GM18502 (cell line): ENCODE results near the gene GRM4.

ENCODE experiments used
- ATAC-seq: cut with Tn5 transposase; IDR thresholded peaks from one replicate; pipeline ENCODE4 v1.9.1; 2021; ENCODE audit warnings: mild to moderate bottlenecking; ENCODE audit not compliant: unreplicated experiment, poor library complexity

Gene GRM4

GRCh38 chr6:34158876-34159275, 13.0 kb upstream of the GRM4 start:
- ATAC-seq: no peak

- ATAC-seq: no peak
Observed at GRCh38 chr6:34157851-34158250, 12.0 kb upstream of the GRM4 start.

- no peak for ATAC-seq
Observed at GRCh38 chr6:34157236-34157830, 11.4 kb upstream of the GRM4 start.

GRCh38 chr6:34155471-34156300, 9.8 kb upstream of the GRM4 start:
- ATAC-seq: no peak

GRCh38 chr6:34154668-34155447, 9.0 kb upstream of the GRM4 start:
- no peak for ATAC-seq

GRCh38 chr6:34152806-34153520, 7.1 kb upstream of the GRM4 start:
- no peak for ATAC-seq

- no peak for ATAC-seq
Observed at GRCh38 chr6:34152042-34152524, 6.2 kb upstream of the GRM4 start.

GRCh38 chr6:34151321-34152041, 5.6 kb upstream of the GRM4 start:
- ATAC-seq: no peak

GRCh38 chr6:34150766-34151165, 4.9 kb upstream of the GRM4 start:
- ATAC-seq: no peak

- ATAC-seq: no peak
Observed at GRCh38 chr6:34149831-34150400, 4.0 kb upstream of the GRM4 start.

- no peak for ATAC-seq
Observed at GRCh38 chr6:34149452-34149810, 3.5 kb upstream of the GRM4 start.

GRCh38 chr6:34148631-34149451, 3.0 kb upstream of the GRM4 start:
- no peak for ATAC-seq

- no peak for ATAC-seq
Observed at GRCh38 chr6:34147906-34148630, 2.2 kb upstream of the GRM4 start.

- no peak for ATAC-seq
Observed at GRCh38 chr6:34146801-34147592, 1.1 kb upstream of the GRM4 start.

- ATAC-seq: no peak
Observed at GRCh38 chr6:34145161-34146020, 496 bp downstream of the GRM4 start.

- ATAC-seq: no peak
Observed at GRCh38 chr6:34144581-34145160, 1.2 kb downstream of the GRM4 start.
